HG03457 (cell line): ENCODE results near the gene COPRS.
"Not testable (repeated sequence)": the region's sequence is repeated elsewhere in the genome, so short reads cannot be mapped to it uniquely, and the experiment has no call there.

Experiments used
- ATAC-seq: cut with Tn5 transposase; IDR thresholded peaks from one replicate; pipeline ENCODE4 v1.9.1; 2021; ENCODE audit warnings: moderate number of reproducible peaks; ENCODE audit not compliant: unreplicated experiment

Gene COPRS

DNA sequence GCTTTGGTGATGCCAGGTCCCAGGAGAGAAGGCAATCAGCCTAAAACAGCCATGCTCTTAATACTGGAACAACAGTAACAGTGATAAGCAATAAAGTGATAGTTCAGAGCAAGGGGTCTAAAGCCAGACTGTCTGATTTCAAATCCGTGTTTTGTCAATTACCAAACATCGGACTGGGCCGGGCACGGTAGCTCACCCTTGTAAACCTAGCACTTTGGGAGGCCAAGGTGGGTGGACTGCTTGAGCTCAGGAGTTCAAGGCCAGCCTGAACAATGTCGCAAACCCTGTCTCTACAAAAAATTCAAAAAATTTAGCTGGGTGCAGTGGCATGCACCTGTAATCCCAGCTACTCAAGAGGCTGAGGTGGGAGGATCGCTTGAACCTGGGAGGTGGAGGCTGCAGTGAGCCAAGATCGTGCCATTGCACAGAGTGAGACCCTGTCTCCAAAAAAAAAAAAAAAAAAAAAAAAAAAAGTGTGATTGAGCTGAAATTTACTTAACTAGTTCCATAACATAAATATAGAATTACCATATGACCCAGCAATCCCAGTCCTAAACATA lies 5.1 kb downstream of the COPRS start:
- no peak for ATAC-seq

DNA sequence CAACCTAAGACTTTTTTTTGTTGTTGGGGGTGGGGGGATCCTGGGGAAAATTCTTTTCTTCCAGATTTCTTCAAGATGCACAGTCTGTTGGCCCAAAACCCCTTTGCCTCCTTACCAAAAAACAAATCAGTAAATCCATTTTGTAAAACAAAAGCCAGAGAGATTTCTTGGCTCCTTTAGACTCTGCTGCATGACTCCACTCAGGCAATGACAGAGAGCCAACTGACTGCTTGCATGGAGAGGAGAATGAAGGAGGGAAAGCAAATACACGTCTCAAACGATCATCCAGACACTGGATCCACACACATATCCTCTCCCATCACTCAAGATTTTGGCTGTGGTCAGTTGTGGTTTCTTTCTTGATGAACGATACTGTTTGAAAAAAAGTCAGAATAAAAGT lies 13.8 kb downstream of the COPRS start:
- no peak for ATAC-seq

DNA sequence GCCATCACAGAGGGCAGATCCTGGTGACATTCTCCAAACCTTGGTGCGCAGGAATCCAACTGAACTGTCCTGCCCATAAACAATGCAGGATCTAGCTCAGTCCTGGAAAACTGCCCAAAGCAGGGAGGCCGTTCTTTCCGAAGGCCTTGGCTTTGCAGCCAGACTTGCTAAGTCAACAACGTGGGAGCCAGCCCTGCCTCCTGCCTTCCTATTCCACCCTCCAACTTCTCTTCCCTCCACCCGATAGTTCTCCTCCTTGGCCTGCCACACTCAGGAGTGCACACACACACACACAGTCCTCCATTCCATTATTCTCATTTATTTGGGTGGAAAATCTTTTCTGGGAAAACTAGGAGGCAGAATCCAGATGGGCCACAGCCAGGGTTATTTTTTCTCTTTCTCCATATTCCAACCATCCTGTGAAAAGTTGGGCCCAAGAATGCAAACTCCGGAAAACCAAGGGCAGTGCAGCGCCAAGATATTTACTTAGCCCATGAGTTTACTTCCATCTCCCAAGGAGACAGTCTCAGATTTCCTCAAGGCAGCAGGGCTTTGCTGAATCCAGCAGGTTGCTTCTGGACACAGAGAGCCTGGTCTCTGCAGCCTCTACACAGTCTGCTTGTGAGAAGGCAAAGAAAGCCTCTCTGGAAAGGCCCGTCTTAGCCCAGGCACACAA lies 15.8 kb downstream of the COPRS start:
- no peak for ATAC-seq

DNA sequence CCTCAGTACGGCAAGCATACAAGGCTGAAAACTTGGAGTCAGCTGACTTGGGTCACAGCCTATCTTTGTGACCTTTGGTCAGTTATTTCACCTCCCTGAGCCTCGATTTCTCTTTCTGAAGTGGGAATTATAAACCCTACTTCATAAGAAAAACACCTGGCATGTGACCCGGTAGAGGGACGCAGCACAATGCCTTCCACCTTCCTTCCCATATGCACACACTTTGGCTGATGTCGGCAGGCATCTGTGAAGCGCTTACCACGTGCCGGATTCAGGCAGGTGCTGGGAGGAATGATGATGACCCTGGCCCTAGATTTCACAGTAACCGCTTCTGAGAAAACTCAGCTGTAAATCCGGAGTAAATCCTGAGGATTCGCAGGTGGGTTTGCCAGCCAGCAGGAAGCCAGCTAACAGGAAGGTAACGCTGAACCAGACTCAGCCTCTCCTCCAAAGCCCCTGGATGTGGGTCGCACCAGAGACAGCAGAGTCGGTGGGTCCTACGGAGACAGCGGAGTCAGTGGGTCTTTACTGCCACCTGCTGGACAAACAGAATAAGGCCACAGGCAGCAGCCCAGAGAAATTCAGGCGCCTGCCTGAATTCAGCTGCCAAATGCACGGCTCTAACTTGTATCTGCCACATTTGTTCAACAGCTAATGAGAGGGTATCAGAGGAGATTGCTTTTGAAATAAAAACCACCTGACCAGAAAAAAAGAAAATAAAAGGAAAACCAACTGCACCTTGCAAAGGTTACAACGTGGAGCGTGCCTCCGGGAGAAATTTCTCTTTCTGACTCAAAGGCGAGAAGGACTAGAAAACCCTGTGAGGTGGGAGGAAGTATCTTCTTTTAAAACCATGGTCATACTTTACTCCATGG lies 16.6 kb downstream of the COPRS start:
- ATAC-seq = no peak

DNA sequence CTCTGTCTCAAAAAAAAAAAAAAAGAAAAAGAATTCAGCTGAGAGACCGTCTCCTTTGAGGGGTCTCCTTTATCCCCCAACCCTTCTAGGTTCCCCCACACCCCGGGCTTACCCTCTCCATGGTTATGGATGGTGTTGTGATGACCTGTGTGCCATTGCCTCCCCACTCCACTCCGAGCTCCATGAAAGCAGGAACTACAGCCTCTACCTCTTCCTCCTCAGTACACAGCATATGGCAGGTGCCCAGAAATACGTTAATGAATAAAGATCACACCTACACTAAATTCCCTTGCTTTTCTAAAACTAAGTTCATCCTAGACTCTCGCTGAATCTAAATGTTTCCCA lies 17.2 kb downstream of the COPRS start:
- ATAC-seq = no peak

DNA sequence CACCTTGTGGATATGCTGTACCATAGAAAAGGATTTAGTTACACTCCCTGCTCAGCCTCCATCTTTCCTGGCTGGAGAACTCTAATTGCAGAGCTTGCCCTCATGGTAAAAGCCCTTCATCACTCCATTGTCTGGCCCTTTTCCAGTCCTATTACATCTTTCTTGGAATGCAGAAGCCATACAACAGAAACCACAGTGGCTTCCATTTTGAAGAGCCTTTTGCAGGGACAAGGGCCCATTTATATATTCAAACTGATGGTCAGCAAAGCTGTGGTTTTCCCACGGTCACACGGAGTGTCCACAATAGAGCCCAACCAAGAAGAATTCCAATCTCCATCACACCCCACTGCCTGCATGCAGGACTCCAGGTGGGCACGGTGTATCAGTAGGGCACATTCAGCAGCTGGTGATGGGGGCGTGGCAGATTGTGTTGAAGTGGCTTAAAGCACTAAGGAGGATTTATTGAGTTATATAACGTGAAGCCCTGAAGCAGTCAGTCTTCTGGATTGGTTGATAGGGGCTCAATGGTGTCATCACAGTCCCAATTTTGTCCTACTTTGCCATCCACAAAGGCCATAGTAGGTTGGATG lies 20.3 kb downstream of the COPRS start:
- ATAC-seq = no peak

DNA sequence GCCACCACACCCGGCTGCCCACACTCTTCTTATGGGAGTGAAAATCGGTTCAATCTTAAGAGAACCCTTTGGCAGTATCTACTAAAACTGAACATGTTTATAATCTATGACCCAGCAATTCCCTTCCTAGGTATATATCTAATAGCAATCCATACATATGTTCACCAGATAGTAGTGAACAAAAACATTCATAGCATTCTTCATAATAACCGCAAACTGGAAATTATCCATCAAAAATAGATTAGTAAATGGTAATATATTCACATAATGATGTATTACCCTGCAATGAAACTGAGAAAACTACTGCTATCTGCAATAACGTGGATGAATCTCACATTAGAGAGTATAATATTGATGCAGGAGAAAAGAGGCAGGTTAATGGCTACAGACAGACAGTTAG lies 23.1 kb downstream of the COPRS start:
- no peak for ATAC-seq

DNA sequence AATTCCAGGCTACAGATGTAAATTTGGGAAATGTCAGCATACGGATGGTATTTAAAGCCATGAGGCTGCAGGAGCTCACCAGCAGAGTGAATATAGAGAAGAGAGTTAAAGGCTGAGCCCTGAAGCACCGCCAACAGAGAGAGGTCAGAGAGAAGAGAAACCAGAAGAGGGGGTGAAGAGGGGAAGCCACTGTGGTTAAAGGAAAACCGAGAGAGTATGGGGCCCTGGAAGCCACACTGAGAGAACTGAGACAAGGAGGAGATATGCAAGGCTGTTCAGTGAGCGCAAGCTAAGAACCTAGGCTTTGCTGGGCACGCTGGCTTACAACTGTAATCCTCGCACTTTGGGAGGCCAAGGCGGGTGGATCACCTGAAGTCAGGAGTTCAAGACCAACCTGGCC lies 24.6 kb downstream of the COPRS start:
- ATAC-seq = no peak

DNA sequence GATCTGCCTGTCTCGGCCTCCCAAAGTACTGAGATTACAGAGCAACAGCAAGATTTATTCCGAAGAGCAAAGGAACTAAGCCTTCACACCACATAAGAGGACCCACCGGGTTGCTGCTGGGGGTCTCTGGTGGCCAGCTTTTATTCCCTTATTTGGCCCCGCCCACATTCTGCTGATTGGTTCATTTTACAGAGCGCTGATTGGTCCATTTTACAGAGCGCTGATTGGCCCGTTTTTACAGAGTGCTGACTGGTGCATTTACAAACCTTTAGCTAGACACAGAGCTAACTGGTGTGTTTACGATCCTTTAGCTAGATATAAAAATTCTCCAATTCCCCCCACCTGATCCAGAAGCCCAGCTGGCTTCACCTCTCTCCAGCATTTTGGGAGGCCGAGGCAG lies 26.3 kb downstream of the COPRS start:
- ATAC-seq = no peak

DNA sequence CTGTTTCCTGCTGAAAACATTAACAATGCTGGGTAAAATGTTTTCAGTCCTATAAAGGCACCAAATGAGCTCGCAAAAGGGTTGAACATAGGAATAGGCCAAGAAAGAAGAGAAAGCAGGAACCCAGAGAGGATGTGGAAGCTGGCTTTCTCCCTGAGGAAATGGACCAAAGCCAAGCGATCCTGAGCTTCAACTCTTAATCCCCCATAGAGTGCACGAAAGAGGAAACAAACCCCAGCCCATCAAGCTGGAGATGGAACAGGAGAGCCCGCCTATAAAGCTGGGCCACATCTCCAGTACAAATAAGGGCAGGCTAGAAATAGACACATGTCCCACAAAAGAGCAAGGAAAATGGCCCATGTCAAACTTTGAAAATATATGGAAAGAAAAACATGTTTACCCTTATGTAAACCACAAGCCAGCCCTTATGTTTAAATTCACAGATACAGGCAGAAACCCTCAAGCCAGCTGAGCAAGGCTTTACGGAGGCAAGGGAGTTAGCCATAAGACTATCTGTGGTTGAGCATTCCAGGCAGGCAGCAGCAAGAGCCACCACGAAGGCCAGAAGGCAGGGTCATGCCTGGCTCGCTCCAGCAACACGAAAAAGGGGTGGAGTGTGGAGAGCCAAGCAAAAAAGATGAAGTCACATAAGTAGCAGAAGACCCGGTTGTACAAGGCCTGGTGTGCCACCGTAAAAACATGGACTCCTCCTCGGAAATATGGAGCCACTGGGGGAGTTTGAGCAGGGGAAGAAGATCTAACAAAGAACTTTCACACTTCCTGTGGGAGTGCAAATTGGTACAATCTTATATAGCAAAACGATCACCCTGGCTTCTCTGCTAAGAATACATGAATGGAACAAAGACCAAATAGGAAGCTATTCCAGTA lies 27.8 kb downstream of the COPRS start:
- no peak for ATAC-seq

DNA sequence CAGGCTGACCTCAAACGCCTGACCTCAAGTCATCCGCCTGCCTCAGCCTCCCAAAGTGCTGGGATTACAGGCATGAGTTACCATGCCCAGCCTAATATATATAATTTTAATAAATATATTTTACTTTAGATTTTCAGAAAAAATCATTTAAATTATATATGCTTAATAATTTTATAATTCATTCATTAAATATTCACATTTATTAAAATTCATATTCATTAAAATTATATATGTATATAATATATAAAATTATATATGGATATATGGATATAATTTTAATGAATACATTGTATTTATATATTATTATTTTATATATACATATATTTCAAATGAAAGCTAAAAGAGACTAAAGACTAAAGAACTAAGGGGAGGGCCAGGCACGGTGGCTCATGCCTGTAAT lies 29.4 kb downstream of the COPRS start:
- ATAC-seq = no peak

DNA sequence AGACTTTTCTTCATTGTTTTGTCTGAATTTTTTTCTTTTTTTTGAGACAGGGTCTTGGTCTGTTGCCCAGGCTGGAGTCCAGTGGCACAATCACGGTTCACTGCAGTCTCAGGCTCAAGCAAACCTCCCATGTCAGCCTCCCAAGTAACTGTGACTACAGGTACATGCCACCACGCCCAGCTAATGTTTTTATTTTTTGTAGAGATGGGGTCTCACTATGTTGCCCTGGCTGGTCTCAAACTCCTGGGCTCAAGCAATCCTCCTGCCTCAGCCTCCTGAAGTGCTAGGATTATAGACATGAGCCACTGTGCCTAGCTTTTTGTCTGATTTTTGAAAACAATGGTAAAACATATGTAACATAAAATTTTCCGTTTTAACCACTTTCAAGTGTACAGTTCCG lies 30.1 kb downstream of the COPRS start:
- not testable (repeated sequence) for ATAC-seq

DNA sequence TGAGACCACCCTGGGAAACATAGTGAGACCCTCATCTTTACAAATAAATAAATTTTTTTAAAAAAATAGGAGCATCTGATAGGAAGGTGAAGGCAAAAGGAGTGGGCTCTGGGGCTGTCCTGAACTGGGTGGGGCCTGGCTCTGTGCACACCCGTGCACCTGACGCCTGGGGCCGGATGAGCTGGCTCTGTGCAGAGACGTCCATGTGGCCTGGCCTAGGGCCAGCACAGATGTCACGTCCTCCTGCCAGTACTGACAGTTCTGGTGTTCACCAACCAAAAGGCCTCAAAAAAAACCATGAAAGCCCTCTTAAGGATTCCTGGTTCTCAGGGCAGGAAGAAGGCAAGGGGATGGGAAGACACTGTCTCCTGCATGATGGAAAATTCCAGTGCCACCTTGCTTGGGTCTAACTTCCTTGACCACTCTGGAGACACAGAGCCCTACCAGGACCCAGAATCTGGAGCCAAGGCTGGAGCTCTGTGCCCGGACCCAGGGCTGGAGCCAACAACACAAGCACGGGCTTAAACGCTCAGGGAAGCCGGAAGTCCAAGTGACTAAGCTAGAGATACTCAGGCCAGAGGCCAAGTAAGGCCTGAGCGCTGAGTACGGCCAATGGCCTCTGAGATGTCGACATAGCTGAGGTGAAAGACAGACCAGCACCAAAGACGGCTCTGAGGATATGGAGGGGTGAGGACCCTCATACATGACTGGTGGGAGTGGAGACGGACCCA lies 32.9 kb downstream of the COPRS start:
- no peak for ATAC-seq

DNA sequence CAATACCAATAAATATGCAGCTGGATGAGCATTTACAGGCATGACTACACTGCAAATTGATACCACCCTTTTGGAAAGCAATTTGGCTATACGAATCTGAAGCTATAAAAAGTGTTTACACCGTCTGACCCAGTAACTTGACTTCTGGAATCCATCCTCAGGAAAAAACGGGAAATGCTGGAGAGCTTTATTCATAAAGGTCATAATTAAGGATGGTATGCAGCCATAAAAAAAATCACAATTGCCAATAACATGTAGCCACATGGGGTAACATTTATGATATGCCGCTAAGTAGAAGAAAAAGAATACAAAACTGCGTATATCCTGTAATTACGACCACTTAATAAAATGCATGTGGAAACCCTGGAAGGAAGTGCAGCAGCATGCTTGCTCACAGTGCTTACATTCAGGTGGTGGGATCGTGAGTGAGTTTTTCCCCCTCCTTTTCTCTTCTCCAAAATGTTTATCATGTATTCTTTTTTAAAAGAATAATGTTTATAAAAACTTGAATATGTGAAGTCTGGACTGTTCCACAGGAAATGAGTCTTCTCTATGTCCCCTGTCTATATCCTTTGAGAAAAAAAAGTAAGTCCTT lies 34.2 kb downstream of the COPRS start:
- no peak for ATAC-seq

DNA sequence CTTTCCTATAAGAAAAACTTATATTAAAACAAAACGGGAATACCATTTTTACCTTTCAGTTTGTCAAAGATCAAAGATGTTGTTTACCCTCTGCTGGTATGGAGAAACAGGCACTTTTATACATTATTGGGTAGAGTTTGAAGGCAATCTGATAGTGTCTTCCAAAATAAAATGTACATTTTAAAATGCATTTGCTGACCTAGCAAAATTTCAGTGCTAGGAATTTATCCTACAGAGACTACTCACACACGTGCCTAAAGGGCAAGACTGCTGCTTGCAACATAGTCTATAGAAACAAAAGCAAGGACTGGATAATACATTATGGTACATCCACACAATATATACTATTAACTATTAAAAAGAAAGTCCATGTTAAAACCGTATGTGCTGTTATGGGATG lies 36.0 kb downstream of the COPRS start:
- ATAC-seq = no peak

DNA sequence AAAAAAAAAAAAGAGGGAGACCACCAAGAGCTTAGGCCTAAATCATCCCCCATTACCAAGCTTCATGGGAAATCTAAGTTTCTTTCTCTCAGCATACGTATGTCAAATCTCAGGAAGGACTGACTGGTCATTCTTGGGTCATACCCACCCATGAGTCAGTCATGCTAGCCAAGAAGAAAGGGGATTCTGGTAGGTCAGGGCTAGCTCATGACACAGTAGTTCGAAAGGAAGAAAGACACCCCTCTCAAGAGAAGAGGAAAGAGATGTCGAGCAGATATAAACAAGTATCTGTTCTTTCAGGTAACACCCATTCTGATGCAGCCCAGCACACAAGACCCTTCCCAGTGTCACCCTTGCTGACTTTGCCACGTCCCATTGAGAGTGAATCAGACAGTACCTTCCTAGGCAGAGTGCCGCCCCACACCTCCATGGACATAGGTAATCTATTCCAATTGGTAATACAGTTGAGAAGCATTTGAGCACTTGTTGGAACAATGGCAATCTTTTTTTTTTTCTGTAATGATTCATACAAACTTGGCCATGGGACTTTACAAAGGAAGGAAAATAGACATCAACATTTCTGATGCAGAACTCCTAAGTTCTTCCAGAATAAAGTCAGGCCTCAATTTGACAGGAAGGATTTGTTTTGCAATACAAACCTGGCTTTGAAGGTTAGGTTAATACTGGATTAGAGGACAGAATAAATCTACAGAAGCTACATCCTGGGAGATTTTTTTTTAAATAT lies 38.2 kb downstream of the COPRS start:
- ATAC-seq = no peak

DNA sequence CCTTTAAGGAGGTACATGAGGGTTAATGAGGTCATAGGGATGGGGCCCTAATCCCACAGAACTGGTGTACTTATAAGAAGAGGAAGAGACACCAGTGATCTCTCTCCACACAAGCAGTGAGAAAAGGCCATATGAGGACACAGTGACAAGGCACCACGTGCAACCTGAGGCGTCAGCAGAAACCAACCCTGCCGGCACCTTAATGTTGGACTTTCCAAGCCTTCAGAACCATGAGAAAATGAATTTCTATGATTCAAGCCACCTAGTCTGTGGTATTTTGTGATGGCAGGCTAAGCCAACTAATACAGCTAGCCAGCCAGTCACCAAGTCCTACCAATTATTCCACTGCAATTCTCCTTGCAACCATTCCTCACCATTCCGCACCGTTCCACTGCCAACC lies 39.5 kb downstream of the COPRS start:
- no peak for ATAC-seq

DNA sequence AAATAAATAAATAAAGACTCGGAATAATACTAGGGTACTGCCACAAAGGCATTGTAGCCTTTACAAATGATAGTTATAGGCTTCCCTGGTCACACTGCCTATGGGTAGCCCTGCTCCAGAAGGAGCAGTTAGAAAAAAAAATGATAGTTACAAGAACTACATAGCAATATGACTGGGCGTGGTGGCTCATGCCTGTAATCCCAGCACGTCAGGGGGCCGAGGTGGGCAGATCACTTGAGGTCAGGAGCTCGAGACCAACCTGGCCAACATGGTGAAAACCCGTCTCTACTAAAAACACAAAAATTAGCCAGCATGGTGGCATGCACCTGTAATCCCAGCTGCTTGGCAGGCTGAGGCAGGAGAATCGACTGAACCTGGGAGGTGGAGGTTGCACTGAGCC lies 40.2 kb downstream of the COPRS start:
- not testable (repeated sequence) for ATAC-seq

DNA sequence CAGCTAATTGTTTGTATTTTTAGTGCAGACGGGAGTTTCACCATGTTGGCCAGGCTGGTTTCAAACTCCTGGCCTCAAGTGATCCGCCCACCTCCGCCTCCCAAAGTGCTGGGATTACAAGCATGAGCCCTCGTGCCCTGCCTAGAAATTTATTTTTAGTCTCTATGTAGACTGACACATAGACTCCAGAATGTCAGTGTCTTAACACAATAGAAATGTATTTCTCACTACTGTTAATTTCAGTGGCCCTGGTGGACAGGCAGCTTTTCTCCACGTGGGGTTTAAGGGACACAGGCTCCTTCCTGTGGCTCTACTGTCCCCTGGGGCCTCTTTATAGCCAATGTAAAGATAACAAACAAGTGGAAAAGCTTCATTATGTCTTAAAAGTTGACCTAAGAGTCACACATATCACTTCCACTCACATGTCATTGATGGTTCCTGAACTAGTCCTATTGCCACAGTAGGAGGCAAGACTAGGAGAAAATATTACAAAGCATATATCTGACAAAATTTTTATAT lies 43.8 kb downstream of the COPRS start:
- no peak for ATAC-seq
